Measurements from ENCODE around the gene TPT1.

Gene TPT1

DNA sequence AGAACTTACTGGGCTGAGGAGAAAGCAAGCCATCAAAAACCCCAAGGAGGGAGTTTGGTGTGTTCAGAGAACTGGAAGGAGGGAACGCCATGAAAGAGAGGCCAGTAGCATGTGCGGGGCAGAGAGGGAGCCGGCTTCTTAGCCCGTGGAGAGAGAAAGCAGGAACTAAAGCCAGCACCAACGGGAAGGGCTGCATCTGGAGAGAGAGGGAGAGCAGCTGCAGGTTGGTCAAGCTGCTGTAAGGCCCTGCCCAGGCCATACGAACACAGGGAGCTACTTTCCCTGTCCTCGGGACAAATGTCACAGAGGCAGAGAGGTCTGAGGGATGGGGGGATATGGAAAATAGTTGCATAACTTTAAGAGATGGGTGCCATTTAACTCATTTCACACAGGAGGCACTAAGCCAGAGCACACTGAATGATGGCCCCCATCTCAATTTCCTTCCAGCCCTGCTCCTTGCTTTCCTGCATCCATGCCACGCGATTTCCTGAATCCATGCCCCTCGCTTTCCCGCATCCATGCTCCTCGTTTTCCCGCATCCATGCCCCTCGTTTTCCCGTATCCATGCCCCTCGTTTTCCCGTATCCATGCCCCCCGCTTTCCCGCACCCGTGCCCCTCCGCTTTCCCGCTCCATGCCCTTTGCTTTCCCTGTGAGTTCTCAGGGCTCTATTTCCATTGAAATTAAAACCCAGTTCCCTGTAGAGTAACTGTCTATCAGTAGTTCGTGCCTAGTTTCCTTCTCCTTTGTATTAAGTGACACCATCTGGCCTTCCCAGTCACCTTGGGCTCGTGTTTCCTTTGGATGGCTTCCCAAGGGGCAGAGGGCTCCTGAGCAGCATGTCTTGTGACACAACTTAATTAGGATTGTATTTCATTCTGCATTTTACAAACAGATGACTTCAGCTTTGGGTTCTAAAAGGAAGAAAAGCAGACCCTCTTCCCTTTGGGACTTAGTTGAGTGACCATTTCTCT is 31.5 kb upstream of the TPT1 start:
- DNase-seq (ENCODE audit: low read depth, low spot score): no peak
- TF ChIP-seq, protein P1, sequence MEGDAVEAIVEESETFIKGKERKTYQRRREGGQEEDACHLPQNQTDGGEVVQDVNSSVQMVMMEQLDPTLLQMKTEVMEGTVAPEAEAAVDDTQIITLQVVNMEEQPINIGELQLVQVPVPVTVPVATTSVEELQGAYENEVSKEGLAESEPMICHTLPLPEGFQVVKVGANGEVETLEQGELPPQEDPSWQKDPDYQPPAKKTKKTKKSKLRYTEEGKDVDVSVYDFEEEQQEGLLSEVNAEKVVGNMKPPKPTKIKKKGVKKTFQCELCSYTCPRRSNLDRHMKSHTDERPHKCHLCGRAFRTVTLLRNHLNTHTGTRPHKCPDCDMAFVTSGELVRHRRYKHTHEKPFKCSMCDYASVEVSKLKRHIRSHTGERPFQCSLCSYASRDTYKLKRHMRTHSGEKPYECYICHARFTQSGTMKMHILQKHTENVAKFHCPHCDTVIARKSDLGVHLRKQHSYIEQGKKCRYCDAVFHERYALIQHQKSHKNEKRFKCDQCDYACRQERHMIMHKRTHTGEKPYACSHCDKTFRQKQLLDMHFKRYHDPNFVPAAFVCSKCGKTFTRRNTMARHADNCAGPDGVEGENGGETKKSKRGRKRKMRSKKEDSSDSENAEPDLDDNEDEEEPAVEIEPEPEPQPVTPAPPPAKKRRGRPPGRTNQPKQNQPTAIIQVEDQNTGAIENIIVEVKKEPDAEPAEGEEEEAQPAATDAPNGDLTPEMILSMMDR (IDR thresholded peaks at IDR 0.05; ENCODE audit: low read depth, low read length): no peak
- no peak overlapping the region for H3K4me3 ChIP-seq (ENCODE audit: low read depth, low read length)
- in situ Hi-C loops (cut with HindIII; ENCODE audit: low sequenced_read_pairs): no loop called here

DNA sequence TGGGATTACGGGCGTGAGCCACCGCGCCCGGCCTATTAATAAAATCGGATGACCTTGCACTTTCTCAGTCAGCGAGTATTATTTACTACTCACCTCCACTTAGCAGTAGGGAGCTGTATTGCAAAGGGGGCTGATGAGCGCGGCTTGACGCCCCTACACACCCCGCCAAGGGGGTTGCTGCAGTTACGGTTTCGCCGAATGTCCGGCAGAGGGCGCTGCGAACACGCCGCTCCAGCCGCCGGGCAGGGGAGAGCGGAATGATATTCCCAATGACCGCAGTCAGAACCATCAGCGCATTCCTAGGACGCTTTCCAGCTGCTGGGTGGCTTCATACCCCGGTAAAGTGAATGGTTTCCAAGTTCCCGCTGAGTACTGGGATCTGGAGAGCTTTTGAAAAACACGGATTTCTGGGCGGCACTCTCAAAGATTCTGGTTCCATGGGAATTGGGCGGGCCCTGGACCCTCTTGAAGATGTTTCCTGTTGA is 30.0 kb upstream of the TPT1 start:
- TF ChIP-seq, protein P1 (IDR thresholded peaks at IDR 0.05; ENCODE audit: low read depth, low read length): peak; percentile 97
- no peak overlapping the region for H3K4me3 ChIP-seq (ENCODE audit: low read depth, low read length)
- DNase-seq (ENCODE audit: low read depth, low spot score): peak; percentile 86
- in situ Hi-C loops (cut with HindIII; ENCODE audit: low sequenced_read_pairs): no loop called here

GRCh38 chr13:45369116-45369515 is 28.1 kb upstream of the TPT1 start:
- no peak for DNase-seq (ENCODE audit: low read depth, low spot score)
- in situ Hi-C loops (cut with HindIII; ENCODE audit: low sequenced_read_pairs): no loop called here
- H3K4me3 ChIP-seq (ENCODE audit: low read depth, low read length): no peak overlapping the region
- TF ChIP-seq, protein P1 (IDR thresholded peaks at IDR 0.05; ENCODE audit: low read depth, low read length): no peak

DNA sequence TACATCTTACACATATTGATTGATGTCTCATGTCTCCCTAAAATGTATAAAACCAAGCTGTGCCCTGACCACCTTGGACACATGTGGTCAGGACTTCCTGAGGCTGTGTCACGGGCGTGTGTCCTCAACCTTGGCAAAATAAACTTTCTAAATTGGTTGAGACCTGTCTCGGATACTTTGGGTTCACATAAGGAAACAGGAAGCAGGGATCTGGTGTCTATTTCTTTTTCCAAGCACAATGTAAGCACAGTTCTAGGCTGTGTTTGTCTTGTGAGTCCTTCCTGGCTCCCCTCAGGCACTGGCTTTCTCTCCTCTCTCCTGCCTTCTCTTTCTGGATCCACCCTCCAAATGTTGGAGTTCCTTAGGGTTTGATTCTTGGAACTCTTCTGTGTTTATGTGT is 27.6 kb upstream of the TPT1 start:
- DNase-seq (ENCODE audit: low read depth, low spot score): no peak
- H3K4me3 ChIP-seq (ENCODE audit: low read depth, low read length): no peak overlapping the region
- in situ Hi-C loops (cut with HindIII; ENCODE audit: low sequenced_read_pairs): no loop called here
- TF ChIP-seq, protein P1 (IDR thresholded peaks at IDR 0.05; ENCODE audit: low read depth, low read length): no peak

GRCh38 chr13:45368005-45368404 is 27.0 kb upstream of the TPT1 start:
- TF ChIP-seq, protein P1 (IDR thresholded peaks at IDR 0.05; ENCODE audit: low read depth, low read length): no peak
- H3K4me3 ChIP-seq (ENCODE audit: low read depth, low read length): no peak overlapping the region
- in situ Hi-C loops (cut with HindIII; ENCODE audit: low sequenced_read_pairs): no loop called here
- no peak for DNase-seq (ENCODE audit: low read depth, low spot score)

DNA sequence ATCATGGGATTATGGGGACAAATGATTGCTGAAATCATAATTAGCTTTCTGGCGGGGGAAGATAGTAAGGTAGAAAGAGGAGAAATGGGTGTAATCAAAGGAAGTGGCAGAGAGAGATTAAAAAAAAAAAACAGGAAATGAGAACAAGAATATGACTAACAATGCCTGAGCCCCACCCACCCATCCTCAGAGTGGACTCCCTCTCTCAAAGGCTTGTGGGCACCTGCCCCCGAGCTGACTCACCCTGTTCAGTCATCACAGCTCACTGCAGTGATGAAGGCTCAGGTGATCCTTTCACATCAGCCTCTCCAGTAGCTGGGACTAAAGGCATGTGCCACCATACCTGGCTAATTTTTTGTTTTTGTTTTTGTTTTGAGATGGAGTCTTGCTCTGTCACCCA is 26.4 kb upstream of the TPT1 start:
- H3K4me3 ChIP-seq (ENCODE audit: low read depth, low read length): no peak overlapping the region
- in situ Hi-C loops (cut with HindIII; ENCODE audit: low sequenced_read_pairs): no loop called here
- TF ChIP-seq, protein P1 (IDR thresholded peaks at IDR 0.05; ENCODE audit: low read depth, low read length): no peak
- DNase-seq (ENCODE audit: low read depth, low spot score): peak; percentile 89
